ENCODE measurements around the gene SUZ12.
"Not testable (repeated sequence)": the region's sequence is repeated elsewhere in the genome, so short reads cannot be mapped to it uniquely, and the experiment has no call there.

DNA sequence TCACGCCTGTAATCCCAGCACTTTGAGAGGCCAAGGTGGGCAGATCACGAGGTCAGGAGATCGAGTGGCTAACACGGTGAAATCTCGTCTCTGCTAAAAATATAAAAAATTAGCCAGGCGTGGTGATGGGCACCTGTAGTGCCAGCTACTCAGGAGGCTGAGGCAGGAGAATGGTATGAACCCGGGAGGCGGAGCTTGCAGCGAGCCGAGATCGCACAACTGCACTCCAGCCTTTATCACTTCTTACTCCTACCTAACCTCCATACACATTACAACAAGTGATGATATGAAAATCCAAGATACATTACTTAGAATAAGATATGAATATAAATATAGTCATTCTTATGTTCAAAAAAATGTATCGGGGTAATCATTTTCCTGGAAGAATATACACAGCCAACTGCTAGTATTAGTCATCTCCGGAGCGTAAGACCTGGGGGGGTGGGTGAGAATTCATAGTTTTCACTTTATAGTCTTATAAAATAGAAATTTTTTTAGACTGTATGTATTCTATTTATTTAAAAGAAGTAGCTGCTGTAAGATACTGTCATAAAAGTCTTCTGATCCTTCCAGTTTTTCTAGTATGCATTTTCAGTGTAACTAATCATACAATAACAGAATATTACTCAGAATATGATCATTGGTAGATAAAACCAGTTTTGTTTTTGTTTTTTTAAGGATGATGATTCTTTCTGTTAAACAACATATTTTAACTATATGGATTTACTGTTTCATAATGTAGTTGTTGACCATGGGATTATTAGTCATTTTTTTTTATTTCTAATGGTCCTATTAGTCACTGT lies 37.7 kb downstream of the SUZ12 start:
- not testable (repeated sequence) for TF ChIP-seq POLR2AphosphoS5 (IDR thresholded peaks at IDR 0.05; ENCODE audit: low read depth, low read length); SMC3 (IDR thresholded peaks at IDR 0.05; ENCODE audit: low read depth, low read length); EP300 (IDR thresholded peaks at IDR 0.05; ENCODE audit: borderline replicate concordance in 1 of 2, low read depth in 1 of 2, low read length in 1 of 2); SIN3A (IDR thresholded peaks at IDR 0.05; ENCODE audit: borderline replicate concordance, low read depth, low read length); RXRA (IDR thresholded peaks at IDR 0.05; ENCODE audit: borderline replicate concordance, low read depth); TAF1 (IDR thresholded peaks at IDR 0.05; ENCODE audit: borderline replicate concordance, low read depth, low read length)
- TF ChIP-seq, protein P1, sequence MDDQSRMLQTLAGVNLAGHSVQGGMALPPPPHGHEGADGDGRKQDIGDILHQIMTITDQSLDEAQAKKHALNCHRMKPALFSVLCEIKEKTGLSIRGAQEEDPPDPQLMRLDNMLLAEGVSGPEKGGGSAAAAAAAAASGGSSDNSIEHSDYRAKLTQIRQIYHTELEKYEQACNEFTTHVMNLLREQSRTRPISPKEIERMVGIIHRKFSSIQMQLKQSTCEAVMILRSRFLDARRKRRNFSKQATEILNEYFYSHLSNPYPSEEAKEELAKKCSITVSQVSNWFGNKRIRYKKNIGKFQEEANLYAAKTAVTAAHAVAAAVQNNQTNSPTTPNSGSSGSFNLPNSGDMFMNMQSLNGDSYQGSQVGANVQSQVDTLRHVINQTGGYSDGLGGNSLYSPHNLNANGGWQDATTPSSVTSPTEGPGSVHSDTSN (IDR thresholded peaks at IDR 0.05) = not testable (repeated sequence)
- TF ChIP-seq, protein P2, sequence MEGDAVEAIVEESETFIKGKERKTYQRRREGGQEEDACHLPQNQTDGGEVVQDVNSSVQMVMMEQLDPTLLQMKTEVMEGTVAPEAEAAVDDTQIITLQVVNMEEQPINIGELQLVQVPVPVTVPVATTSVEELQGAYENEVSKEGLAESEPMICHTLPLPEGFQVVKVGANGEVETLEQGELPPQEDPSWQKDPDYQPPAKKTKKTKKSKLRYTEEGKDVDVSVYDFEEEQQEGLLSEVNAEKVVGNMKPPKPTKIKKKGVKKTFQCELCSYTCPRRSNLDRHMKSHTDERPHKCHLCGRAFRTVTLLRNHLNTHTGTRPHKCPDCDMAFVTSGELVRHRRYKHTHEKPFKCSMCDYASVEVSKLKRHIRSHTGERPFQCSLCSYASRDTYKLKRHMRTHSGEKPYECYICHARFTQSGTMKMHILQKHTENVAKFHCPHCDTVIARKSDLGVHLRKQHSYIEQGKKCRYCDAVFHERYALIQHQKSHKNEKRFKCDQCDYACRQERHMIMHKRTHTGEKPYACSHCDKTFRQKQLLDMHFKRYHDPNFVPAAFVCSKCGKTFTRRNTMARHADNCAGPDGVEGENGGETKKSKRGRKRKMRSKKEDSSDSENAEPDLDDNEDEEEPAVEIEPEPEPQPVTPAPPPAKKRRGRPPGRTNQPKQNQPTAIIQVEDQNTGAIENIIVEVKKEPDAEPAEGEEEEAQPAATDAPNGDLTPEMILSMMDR (IDR thresholded peaks at IDR 0.05) = not testable (repeated sequence)
- TF ChIP-seq, protein P3, sequence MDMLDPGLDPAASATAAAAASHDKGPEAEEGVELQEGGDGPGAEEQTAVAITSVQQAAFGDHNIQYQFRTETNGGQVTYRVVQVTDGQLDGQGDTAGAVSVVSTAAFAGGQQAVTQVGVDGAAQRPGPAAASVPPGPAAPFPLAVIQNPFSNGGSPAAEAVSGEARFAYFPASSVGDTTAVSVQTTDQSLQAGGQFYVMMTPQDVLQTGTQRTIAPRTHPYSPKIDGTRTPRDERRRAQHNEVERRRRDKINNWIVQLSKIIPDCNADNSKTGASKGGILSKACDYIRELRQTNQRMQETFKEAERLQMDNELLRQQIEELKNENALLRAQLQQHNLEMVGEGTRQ (IDR thresholded peaks at IDR 0.05; ENCODE audit: borderline replicate concordance, low read depth, low read length) = not testable (repeated sequence)
